ENCODE data around the gene NAA60.

DNA sequence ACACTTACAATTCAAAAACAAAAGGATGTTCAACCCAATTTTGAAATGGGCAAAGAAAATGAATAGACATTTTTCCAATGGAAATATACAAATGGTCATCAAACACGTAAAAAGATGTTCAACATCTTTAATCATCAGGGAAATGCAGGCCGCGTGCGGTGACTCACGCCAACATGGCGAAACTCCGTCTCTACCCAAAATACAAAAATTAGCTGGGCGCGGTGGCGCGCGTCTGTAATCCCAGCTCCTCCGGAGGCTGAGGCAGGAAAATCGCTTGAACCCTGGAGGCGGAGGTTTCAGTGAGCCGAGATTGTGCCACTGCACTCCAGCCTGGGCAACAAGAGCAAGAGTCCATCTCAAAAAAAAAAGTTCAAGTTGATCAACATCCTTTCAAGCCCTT is 55.5 kb downstream of the NAA60 start:
- TF ChIP-seq, protein P1, sequence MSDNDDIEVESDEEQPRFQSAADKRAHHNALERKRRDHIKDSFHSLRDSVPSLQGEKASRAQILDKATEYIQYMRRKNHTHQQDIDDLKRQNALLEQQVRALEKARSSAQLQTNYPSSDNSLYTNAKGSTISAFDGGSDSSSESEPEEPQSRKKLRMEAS (IDR thresholded peaks at IDR 0.05) = no peak
- no peak for TF ChIP-seq CEBPB (IDR thresholded peaks at IDR 0.05)
- TF ChIP-seq RAD21 (IDR thresholded peaks at IDR 0.05; ENCODE audit: low read depth) = no peak
- TF ChIP-seq YY1 (IDR thresholded peaks at IDR 0.05; ENCODE audit: low read depth) = no peak
- TF ChIP-seq, protein P2, sequence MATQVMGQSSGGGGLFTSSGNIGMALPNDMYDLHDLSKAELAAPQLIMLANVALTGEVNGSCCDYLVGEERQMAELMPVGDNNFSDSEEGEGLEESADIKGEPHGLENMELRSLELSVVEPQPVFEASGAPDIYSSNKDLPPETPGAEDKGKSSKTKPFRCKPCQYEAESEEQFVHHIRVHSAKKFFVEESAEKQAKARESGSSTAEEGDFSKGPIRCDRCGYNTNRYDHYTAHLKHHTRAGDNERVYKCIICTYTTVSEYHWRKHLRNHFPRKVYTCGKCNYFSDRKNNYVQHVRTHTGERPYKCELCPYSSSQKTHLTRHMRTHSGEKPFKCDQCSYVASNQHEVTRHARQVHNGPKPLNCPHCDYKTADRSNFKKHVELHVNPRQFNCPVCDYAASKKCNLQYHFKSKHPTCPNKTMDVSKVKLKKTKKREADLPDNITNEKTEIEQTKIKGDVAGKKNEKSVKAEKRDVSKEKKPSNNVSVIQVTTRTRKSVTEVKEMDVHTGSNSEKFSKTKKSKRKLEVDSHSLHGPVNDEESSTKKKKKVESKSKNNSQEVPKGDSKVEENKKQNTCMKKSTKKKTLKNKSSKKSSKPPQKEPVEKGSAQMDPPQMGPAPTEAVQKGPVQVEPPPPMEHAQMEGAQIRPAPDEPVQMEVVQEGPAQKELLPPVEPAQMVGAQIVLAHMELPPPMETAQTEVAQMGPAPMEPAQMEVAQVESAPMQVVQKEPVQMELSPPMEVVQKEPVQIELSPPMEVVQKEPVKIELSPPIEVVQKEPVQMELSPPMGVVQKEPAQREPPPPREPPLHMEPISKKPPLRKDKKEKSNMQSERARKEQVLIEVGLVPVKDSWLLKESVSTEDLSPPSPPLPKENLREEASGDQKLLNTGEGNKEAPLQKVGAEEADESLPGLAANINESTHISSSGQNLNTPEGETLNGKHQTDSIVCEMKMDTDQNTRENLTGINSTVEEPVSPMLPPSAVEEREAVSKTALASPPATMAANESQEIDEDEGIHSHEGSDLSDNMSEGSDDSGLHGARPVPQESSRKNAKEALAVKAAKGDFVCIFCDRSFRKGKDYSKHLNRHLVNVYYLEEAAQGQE (IDR thresholded peaks at IDR 0.05; ENCODE audit: low read depth) = no peak
- TF ChIP-seq EP300 (IDR thresholded peaks at IDR 0.05; ENCODE audit: borderline replicate concordance) = no peak
- TF ChIP-seq FOXM1 (IDR thresholded peaks at IDR 0.05; ENCODE audit: borderline replicate concordance, low read depth) = no peak
- no peak for TF ChIP-seq TEAD4 (IDR thresholded peaks at IDR 0.05)
- TF ChIP-seq TCF12 (IDR thresholded peaks at IDR 0.05; ENCODE audit: low read depth) = no peak
- TF ChIP-seq, protein P3, sequence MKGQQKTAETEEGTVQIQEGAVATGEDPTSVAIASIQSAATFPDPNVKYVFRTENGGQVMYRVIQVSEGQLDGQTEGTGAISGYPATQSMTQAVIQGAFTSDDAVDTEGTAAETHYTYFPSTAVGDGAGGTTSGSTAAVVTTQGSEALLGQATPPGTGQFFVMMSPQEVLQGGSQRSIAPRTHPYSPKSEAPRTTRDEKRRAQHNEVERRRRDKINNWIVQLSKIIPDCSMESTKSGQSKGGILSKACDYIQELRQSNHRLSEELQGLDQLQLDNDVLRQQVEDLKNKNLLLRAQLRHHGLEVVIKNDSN (IDR thresholded peaks at IDR 0.05) = no peak
- no peak for TF ChIP-seq CREB1 (IDR thresholded peaks at IDR 0.05; ENCODE audit: low read depth)
- TF ChIP-seq EGR1 (IDR thresholded peaks at IDR 0.05) = no peak
- no peak for TF ChIP-seq TAF1 (IDR thresholded peaks at IDR 0.05; ENCODE audit: low read depth)
